HG03469 (cell line): ENCODE results near the gene RPS6KA2.

Experiments used
- ATAC-seq: cut with Tn5 transposase; IDR thresholded peaks from one replicate; pipeline ENCODE4 v1.9.1; 2021; ENCODE audit warnings: mild to moderate bottlenecking, moderate library complexity, moderate number of reproducible peaks; ENCODE audit not compliant: unreplicated experiment

The RPS6KA2 gene

GRCh38 chr6:166361077-166361429 is 266.0 kb downstream of the RPS6KA2 start:
- no peak for ATAC-seq

- ATAC-seq = no peak
Measured at GRCh38 chr6:166360243-166361076, 266.6 kb downstream of the RPS6KA2 start.
